Raji (cell line): ENCODE measurements around the gene EIF2B2.
A peak's percentile ranks its signal among the peaks of the same experiment; 100 is the strongest.

Experiments used
- POLR2A ChIP-seq: IDR thresholded peaks from 2 replicates; pipeline ENCODE4 v1.6.1; 2011; ENCODE audit warnings: low read depth, low read length, control low read depth; ENCODE audit not compliant: insufficient read depth

Gene EIF2B2

GRCh38 chr14:75002392-75003249 is at the start of gene EIF2B2:
Gene EIF2B2, plus strand, starts transcription at chr14:75002921. Its CDS starts 70 bp downstream, at chr14:75002991.
- peak; percentile 71 for TF ChIP-seq POLR2A

- TF ChIP-seq POLR2A: no peak
These were observed 49.0 kb upstream of the EIF2B2 start for GRCh38 chr14:74953686-74954085.

- TF ChIP-seq POLR2A: no peak
These were observed 48.3 kb upstream of the EIF2B2 start for GRCh38 chr14:74954232-74954946.

- TF ChIP-seq POLR2A: no peak
These were observed 47.8 kb upstream of the EIF2B2 start for GRCh38 chr14:74954947-74955228.

- no peak for TF ChIP-seq POLR2A
These were observed 47.3 kb upstream of the EIF2B2 start, which contains the start of gene PGF for GRCh38 chr14:74955229-74956026. Gene PGF, minus strand, starts transcription at chr14:74955597. Its CDS starts 355 bp downstream, at chr14:74955242.

GRCh38 chr14:74956027-74956279 is 46.8 kb upstream of the EIF2B2 start:
- TF ChIP-seq POLR2A: no peak

GRCh38 chr14:74956280-74957072 is 46.2 kb upstream of the EIF2B2 start:
- TF ChIP-seq POLR2A: no peak

GRCh38 chr14:74959596-74960180 is 43.0 kb upstream of the EIF2B2 start:
- no peak for TF ChIP-seq POLR2A

- TF ChIP-seq POLR2A: no peak
These were observed 42.0 kb upstream of the EIF2B2 start for GRCh38 chr14:74960736-74961135.

GRCh38 chr14:74961238-74961911 is 41.3 kb upstream of the EIF2B2 start:
- no peak for TF ChIP-seq POLR2A

- TF ChIP-seq POLR2A: no peak
These were observed 40.7 kb upstream of the EIF2B2 start for GRCh38 chr14:74962046-74962445.

GRCh38 chr14:74962493-74962892 is 40.2 kb upstream of the EIF2B2 start:
- TF ChIP-seq POLR2A: no peak

- TF ChIP-seq POLR2A: no peak
These were observed 39.5 kb upstream of the EIF2B2 start for GRCh38 chr14:74963178-74963704.
